ENCODE results near the gene VAV3.

VAV3 gene

GRCh38 chr1:107953556-107953955 is 11.4 kb downstream of the VAV3 start:
- no peak overlapping the region for H3K4me3 Mint-ChIP-seq
- no peaks in the 10 kb centered on the region for H3K9me3 Mint-ChIP-seq
- no peaks in the 10 kb centered on the region for H3K36me3 Mint-ChIP-seq
- ATAC-seq: no peak
- peaks cover 44% of the 10 kb centered on the region for H3K4me1 Mint-ChIP-seq
- no peak overlapping the region for H3K27ac Mint-ChIP-seq
- no peaks in the 10 kb centered on the region for H3K27me3 Mint-ChIP-seq

GRCh38 chr1:107952989-107953388 is 12.0 kb downstream of the VAV3 start:
- H3K4me1 Mint-ChIP-seq: peaks cover 44% of the 10 kb centered on the region
- no peak overlapping the region for H3K27ac Mint-ChIP-seq
- H3K4me3 Mint-ChIP-seq: no peak overlapping the region
- H3K9me3 Mint-ChIP-seq: no peaks in the 10 kb centered on the region
- no peak for ATAC-seq
- H3K27me3 Mint-ChIP-seq: no peaks in the 10 kb centered on the region
- no peaks in the 10 kb centered on the region for H3K36me3 Mint-ChIP-seq

- H3K4me3 Mint-ChIP-seq: no peak overlapping the region
- H3K9me3 Mint-ChIP-seq: no peaks in the 10 kb centered on the region
- ATAC-seq: no peak
- peak overlapping the region; percentile 4 for H3K27ac Mint-ChIP-seq
- H3K27me3 Mint-ChIP-seq: no peaks in the 10 kb centered on the region
- H3K36me3 Mint-ChIP-seq: no peaks in the 10 kb centered on the region
- H3K4me1 Mint-ChIP-seq: peaks cover 51% of the 10 kb centered on the region
Observed at GRCh38 chr1:107950464-107950863, 14.5 kb downstream of the VAV3 start.

GRCh38 chr1:107949467-107950253 is 15.3 kb downstream of the VAV3 start:
- no peaks in the 10 kb centered on the region for H3K9me3 Mint-ChIP-seq
- no peaks in the 10 kb centered on the region for H3K36me3 Mint-ChIP-seq
- H3K4me3 Mint-ChIP-seq: no peak overlapping the region
- peak overlapping the region; percentile 4 for H3K27ac Mint-ChIP-seq
- H3K27me3 Mint-ChIP-seq: no peaks in the 10 kb centered on the region
- H3K4me1 Mint-ChIP-seq: peaks cover 51% of the 10 kb centered on the region
- peak; percentile 76 for ATAC-seq

GRCh38 chr1:107946794-107947193 is 18.2 kb downstream of the VAV3 start:
- Mint-ChIP-seq H3K4me1 (peaks cover 49% of the 10 kb centered on the region), H3K27ac (no peak overlapping the region), H3K27me3 (no peaks in the 10 kb centered on the region), H3K4me3 (no peak overlapping the region), H3K9me3 (no peaks in the 10 kb centered on the region), H3K36me3 (peaks cover 9% of the 10 kb centered on the region)
- ATAC-seq: no peak

- Mint-ChIP-seq H3K27ac (peak overlapping the region; percentile 21), H3K4me3 (no peak overlapping the region), H3K36me3 (peaks cover 14% of the 10 kb centered on the region), H3K27me3 (no peaks in the 10 kb centered on the region), H3K9me3 (no peaks in the 10 kb centered on the region), H3K4me1 (peaks cover 39% of the 10 kb centered on the region)
- no peak for ATAC-seq
Observed at GRCh38 chr1:107943694-107944093, 21.3 kb downstream of the VAV3 start.

- H3K9me3 Mint-ChIP-seq: no peaks in the 10 kb centered on the region
- H3K27me3 Mint-ChIP-seq: no peaks in the 10 kb centered on the region
- peaks cover 44% of the 10 kb centered on the region for H3K4me1 Mint-ChIP-seq
- H3K36me3 Mint-ChIP-seq: peaks cover 14% of the 10 kb centered on the region
- H3K27ac Mint-ChIP-seq: peak overlapping the region; percentile 39
- H3K4me3 Mint-ChIP-seq: no peak overlapping the region
- ATAC-seq: no peak
Observed at GRCh38 chr1:107942814-107943213, 22.2 kb downstream of the VAV3 start.

- Mint-ChIP-seq H3K4me1 (peaks cover 45% of the 10 kb centered on the region), H3K9me3 (no peaks in the 10 kb centered on the region), H3K36me3 (peaks cover 14% of the 10 kb centered on the region), H3K4me3 (no peak overlapping the region), H3K27ac (peak overlapping the region; percentile 39), H3K27me3 (no peaks in the 10 kb centered on the region)
- no peak for ATAC-seq
Observed at GRCh38 chr1:107941531-107941930, 23.4 kb downstream of the VAV3 start.

- H3K4me1 Mint-ChIP-seq: peaks cover 48% of the 10 kb centered on the region
- H3K4me3 Mint-ChIP-seq: no peak overlapping the region
- H3K9me3 Mint-ChIP-seq: no peaks in the 10 kb centered on the region
- no peak overlapping the region for H3K27ac Mint-ChIP-seq
- H3K36me3 Mint-ChIP-seq: peaks cover 14% of the 10 kb centered on the region
- H3K27me3 Mint-ChIP-seq: no peaks in the 10 kb centered on the region
- ATAC-seq: no peak
Observed at GRCh38 chr1:107941123-107941522, 23.9 kb downstream of the VAV3 start.

GRCh38 chr1:107940701-107941100 is 24.3 kb downstream of the VAV3 start:
- peaks cover 14% of the 10 kb centered on the region for H3K36me3 Mint-ChIP-seq
- no peak overlapping the region for H3K4me3 Mint-ChIP-seq
- peaks cover 52% of the 10 kb centered on the region for H3K4me1 Mint-ChIP-seq
- H3K9me3 Mint-ChIP-seq: no peaks in the 10 kb centered on the region
- H3K27ac Mint-ChIP-seq: no peak overlapping the region
- H3K27me3 Mint-ChIP-seq: no peaks in the 10 kb centered on the region
- ATAC-seq: no peak

GRCh38 chr1:107940017-107940577 is 24.9 kb downstream of the VAV3 start:
- H3K27me3 Mint-ChIP-seq: no peaks in the 10 kb centered on the region
- H3K27ac Mint-ChIP-seq: no peak overlapping the region
- peaks cover 14% of the 10 kb centered on the region for H3K36me3 Mint-ChIP-seq
- H3K4me3 Mint-ChIP-seq: no peak overlapping the region
- H3K4me1 Mint-ChIP-seq: peaks cover 58% of the 10 kb centered on the region
- no peak for ATAC-seq
- H3K9me3 Mint-ChIP-seq: no peaks in the 10 kb centered on the region

- Mint-ChIP-seq H3K4me3 (no peak overlapping the region), H3K27me3 (no peaks in the 10 kb centered on the region), H3K4me1 (peaks cover 67% of the 10 kb centered on the region), H3K36me3 (peaks cover 14% of the 10 kb centered on the region), H3K27ac (no peak overlapping the region), H3K9me3 (no peaks in the 10 kb centered on the region)
- ATAC-seq: no peak
Observed at GRCh38 chr1:107939256-107939655, 25.7 kb downstream of the VAV3 start.

- H3K4me1 Mint-ChIP-seq: peaks cover 50% of the 10 kb centered on the region
- peak overlapping the region; percentile 31 for H3K27ac Mint-ChIP-seq
- H3K27me3 Mint-ChIP-seq: no peaks in the 10 kb centered on the region
- H3K9me3 Mint-ChIP-seq: no peaks in the 10 kb centered on the region
- peak overlapping the region; percentile 34 for H3K4me3 Mint-ChIP-seq
- peaks cover 5% of the 10 kb centered on the region for H3K36me3 Mint-ChIP-seq
- peak; percentile 77 for ATAC-seq
Observed at GRCh38 chr1:107936498-107937481, 28.2 kb downstream of the VAV3 start.

- ATAC-seq: peak; percentile 96
- Mint-ChIP-seq H3K27me3 (no peaks in the 10 kb centered on the region), H3K4me1 (peaks cover 45% of the 10 kb centered on the region), H3K36me3 (no peaks in the 10 kb centered on the region), H3K4me3 (peak overlapping the region; percentile 44), H3K27ac (peak overlapping the region; percentile 36), H3K9me3 (no peaks in the 10 kb centered on the region)
Observed at GRCh38 chr1:107935396-107936064, 29.4 kb downstream of the VAV3 start.

GRCh38 chr1:107934578-107934977 is 30.4 kb downstream of the VAV3 start:
- Mint-ChIP-seq H3K36me3 (no peaks in the 10 kb centered on the region), H3K4me3 (peak overlapping the region; percentile 44), H3K27ac (peak overlapping the region; percentile 36), H3K27me3 (no peaks in the 10 kb centered on the region), H3K9me3 (no peaks in the 10 kb centered on the region), H3K4me1 (peaks cover 48% of the 10 kb centered on the region)
- peak; percentile 25 for ATAC-seq

All from stimulated activated memory B cell treated with anti-CD40 and anti-IgM and Interleukin-4, amounts not matched to agents 10 μg/mL and 1 μg/mL and 100 μg/mL, for 72 hours (primary cell).